ENCODE data around the gene NEUROD6.

DNA sequence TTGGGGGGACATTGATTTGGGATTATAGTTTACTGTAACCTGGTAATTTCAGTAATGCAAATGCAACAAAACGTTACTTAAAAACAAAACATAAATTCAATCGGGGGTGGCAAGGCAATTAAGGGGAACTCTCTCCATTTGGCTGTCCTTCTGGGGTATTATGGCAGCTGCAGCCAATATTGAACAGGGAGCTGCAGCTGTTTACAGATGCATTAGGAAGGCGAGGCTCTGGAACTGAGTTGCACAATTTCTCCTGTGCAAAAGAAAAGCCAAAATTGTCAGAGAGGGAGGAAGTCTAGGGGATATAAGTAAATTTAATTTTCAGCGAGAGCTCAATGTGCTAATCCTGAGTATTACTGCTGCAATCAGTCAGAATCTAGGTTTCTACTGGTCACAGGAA, 36.1 kb downstream of the NEUROD6 start:
- TF ChIP-seq POLR2A (IDR thresholded peaks at IDR 0.05; ENCODE audit: low read length) (no peak), GATA1 (IDR thresholded peaks at IDR 0.05; ENCODE audit: low read depth, low read length) (no peak)
